Suppressor macrophage treated with lipopolysaccharide for 4 hours (primary cell): Measurements from ENCODE around the gene GDF11.

Experiments used
- DNase-seq: peaks from one replicate; pipeline ENCODE4 v3.0.0-alpha.2; 2020

Gene GDF11

GRCh38 chr12:55742719-55743405 is at the start of gene GDF11:
Gene GDF11, plus strand, starts transcription at chr12:55743122. Its CDS starts 195 bp downstream, at chr12:55743317.
- DNase-seq = peak; percentile 51

- no peak for DNase-seq
Measured at GRCh38 chr12:55693323-55694187, 49.4 kb upstream of the GDF11 start.

GRCh38 chr12:55694188-55694515 is 48.8 kb upstream of the GDF11 start:
- no peak for DNase-seq

- no peak for DNase-seq
Measured at GRCh38 chr12:55694651-55695050, 48.3 kb upstream of the GDF11 start.

GRCh38 chr12:55695349-55695748 is 47.6 kb upstream of the GDF11 start:
- DNase-seq = no peak

GRCh38 chr12:55696141-55696540 is 46.8 kb upstream of the GDF11 start:
- no peak for DNase-seq

- DNase-seq = no peak
Measured at GRCh38 chr12:55696796-55697462, 46.0 kb upstream of the GDF11 start.

- no peak for DNase-seq
Measured at GRCh38 chr12:55697686-55698085, 45.2 kb upstream of the GDF11 start.

- no peak for DNase-seq
Measured at GRCh38 chr12:55698241-55698955, 44.5 kb upstream of the GDF11 start.

GRCh38 chr12:55698965-55699364 is 44.0 kb upstream of the GDF11 start:
- DNase-seq = no peak

GRCh38 chr12:55699471-55700055 is 43.4 kb upstream of the GDF11 start:
- DNase-seq = no peak

- DNase-seq = no peak
Measured at GRCh38 chr12:55700255-55701018, 42.5 kb upstream of the GDF11 start.

- DNase-seq = no peak
Measured at GRCh38 chr12:55702861-55703260, 40.1 kb upstream of the GDF11 start.

GRCh38 chr12:55703288-55703687 is 39.6 kb upstream of the GDF11 start:
- DNase-seq = no peak

- DNase-seq = no peak
Measured at GRCh38 chr12:55703901-55704761, 38.8 kb upstream of the GDF11 start.

- DNase-seq = no peak
Measured at GRCh38 chr12:55704824-55705718, 37.9 kb upstream of the GDF11 start.

- no peak for DNase-seq
Measured at GRCh38 chr12:55705782-55706402, 37.0 kb upstream of the GDF11 start.

- DNase-seq = no peak
Measured at GRCh38 chr12:55706568-55707218, 36.2 kb upstream of the GDF11 start.

- DNase-seq = no peak
Measured at GRCh38 chr12:55707219-55707671, 35.7 kb upstream of the GDF11 start.
